HEK293 (cell line): ENCODE measurements around the gene CEBPA.

Experiments used
- CTCF ChIA-PET: fragments of 350-600 bp; formaldehyde crosslinking; extraction: SDS; loops from one replicate; lab custom pipeline; 2021; ENCODE audit warnings: antibody characterized with exemption; lab: Yijun Ruan, JAX
- POLR2A ChIA-PET: fragments of 300-600 bp; formaldehyde crosslinking; extraction: SDS; loops from one replicate; lab custom pipeline; 2020; ENCODE audit warnings: antibody characterized with exemption, inconsistent platforms; lab: Yijun Ruan, JAX
- H3K27ac ChIP-seq: fragments of 200-500 bp; sonication (Bioruptor generic); 2 replicates; pipeline ENCODE4 v1.5.1; 2014; ENCODE audit warnings: low read depth, low read length, control low read depth, inconsistent platforms; ENCODE audit errors: extremely low read depth
- H3K36me3 ChIP-seq, 2 experiments: fragments of 200-500 bp in 1 of 2; sonication (Bioruptor generic) in 1 of 2; 1 replicate in 1 of 2; 2 replicates in 1 of 2; pipeline ENCODE4 v1.5.1; 2014 to 2017; ENCODE audit warnings: inconsistent platforms in 2 of 2, low read length in 2 of 2; ENCODE audit not compliant: control insufficient read depth in 2 of 2, insufficient read depth in 1 of 2
- H3K4me1 ChIP-seq: fragments of 200-500 bp; sonication (Bioruptor generic); 2 replicates; pipeline ENCODE4 v1.5.1; 2014; ENCODE audit warnings: mild to moderate bottlenecking, low read length, inconsistent platforms; ENCODE audit not compliant: control insufficient read depth, insufficient read depth
- H3K4me3 ChIP-seq: 2 replicates; pipeline ENCODE4 v1.5.1; 2011; ENCODE audit warnings: low read depth, mild to moderate bottlenecking, control low read depth, low read length, moderate library complexity
- H3K9me3 ChIP-seq: fragments of 200-500 bp; sonication (Bioruptor generic); 2 replicates; pipeline ENCODE4 v1.5.1; 2014; ENCODE audit warnings: low read depth, low read length, inconsistent platforms; ENCODE audit not compliant: control insufficient read depth, insufficient read depth
- IKZF3 ChIP-seq: fragments of 450-650 bp; IDR thresholded peaks from 2 replicates; pipeline ENCODE4 v1.5.0; 2018; ENCODE audit warnings: missing biosample characterization, mild to moderate bottlenecking, missing genetic modification characterization, moderate library complexity
- SP7 ChIP-seq: fragments of 450-650 bp; formaldehyde crosslinking; IDR thresholded peaks from 2 replicates; pipeline ENCODE4 v1.5.1; 2016; ENCODE audit warnings: missing biosample characterization, missing genetic modification characterization
- YY1 ChIP-seq: fragments of 450-650 bp; formaldehyde crosslinking; IDR thresholded peaks from 2 replicates; pipeline ENCODE4 v1.5.1; 2018; ENCODE audit warnings: missing biosample characterization, missing genetic modification characterization
- ZFP3 ChIP-seq: fragments of 450-650 bp; formaldehyde crosslinking; IDR thresholded peaks from 2 replicates; pipeline ENCODE4 v1.5.1; 2016; ENCODE audit warnings: low read depth, missing biosample characterization, missing genetic modification characterization
- ZNF146 ChIP-seq: fragments of 450-650 bp; formaldehyde crosslinking; IDR thresholded peaks from 2 replicates; pipeline ENCODE4 v1.5.1; 2016; ENCODE audit warnings: missing biosample characterization, missing genetic modification characterization
- ZNF169 ChIP-seq: fragments of 450-650 bp; formaldehyde crosslinking; IDR thresholded peaks from 2 replicates; pipeline ENCODE4 v1.5.1; 2016; ENCODE audit warnings: missing biosample characterization, missing genetic modification characterization
- ZNF214 ChIP-seq: fragments of 450-650 bp; formaldehyde crosslinking; IDR thresholded peaks from 2 replicates; pipeline ENCODE4 v1.5.1; 2017; ENCODE audit warnings: missing biosample characterization, mild to moderate bottlenecking, missing genetic modification characterization, borderline replicate concordance
- ZNF560 ChIP-seq: fragments of 450-650 bp; formaldehyde crosslinking; IDR thresholded peaks from 2 replicates; pipeline ENCODE4 v1.5.1; 2017; ENCODE audit warnings: missing biosample characterization, missing genetic modification characterization, borderline replicate concordance
- ZNF580 ChIP-seq: fragments of 450-650 bp; formaldehyde crosslinking; IDR thresholded peaks from 2 replicates; pipeline ENCODE4 v1.5.1; 2016; ENCODE audit warnings: missing biosample characterization, missing genetic modification characterization
- ZNF621 ChIP-seq: fragments of 450-650 bp; formaldehyde crosslinking; IDR thresholded peaks from 2 replicates; pipeline ENCODE4 v1.5.1; 2017; ENCODE audit warnings: missing biosample characterization, missing genetic modification characterization
- ZNF624 ChIP-seq: fragments of 450-650 bp; formaldehyde crosslinking; IDR thresholded peaks from 2 replicates; pipeline ENCODE4 v1.5.1; 2017; ENCODE audit warnings: missing biosample characterization, missing genetic modification characterization
- ZNF837 ChIP-seq: fragments of 450-650 bp; formaldehyde crosslinking; IDR thresholded peaks from 2 replicates; pipeline ENCODE4 v1.5.1; 2016; ENCODE audit warnings: missing biosample characterization, missing genetic modification characterization
- ZSCAN4 ChIP-seq: fragments of 450-650 bp; formaldehyde crosslinking; IDR thresholded peaks from 2 replicates; pipeline ENCODE4 v1.5.1; 2017; ENCODE audit warnings: missing biosample characterization, missing genetic modification characterization
- TF ChIP-seq, protein P1 (sequence below): fragments of 450-650 bp; formaldehyde crosslinking; IDR thresholded peaks from 2 replicates; pipeline ENCODE4 v1.5.1; 2016; ENCODE audit warnings: missing biosample characterization, missing genetic modification characterization
- TF ChIP-seq, protein P2 (sequence below): fragments of 450-650 bp; formaldehyde crosslinking; IDR thresholded peaks from 2 replicates; pipeline ENCODE4 v1.5.1; 2017; ENCODE audit warnings: missing biosample characterization, missing genetic modification characterization
- TF ChIP-seq, protein P3 (sequence below): IDR thresholded peaks from 2 replicates; pipeline ENCODE4 v1.6.1; 2011; ENCODE audit warnings: mild to moderate bottlenecking, low read depth, low read length, borderline replicate concordance
- TF ChIP-seq, protein P4 (sequence below): fragments of 450-650 bp; formaldehyde crosslinking; IDR thresholded peaks from 2 replicates; pipeline ENCODE4 v1.5.1; 2016; ENCODE audit warnings: missing biosample characterization, missing genetic modification characterization

CEBPA gene

DNA sequence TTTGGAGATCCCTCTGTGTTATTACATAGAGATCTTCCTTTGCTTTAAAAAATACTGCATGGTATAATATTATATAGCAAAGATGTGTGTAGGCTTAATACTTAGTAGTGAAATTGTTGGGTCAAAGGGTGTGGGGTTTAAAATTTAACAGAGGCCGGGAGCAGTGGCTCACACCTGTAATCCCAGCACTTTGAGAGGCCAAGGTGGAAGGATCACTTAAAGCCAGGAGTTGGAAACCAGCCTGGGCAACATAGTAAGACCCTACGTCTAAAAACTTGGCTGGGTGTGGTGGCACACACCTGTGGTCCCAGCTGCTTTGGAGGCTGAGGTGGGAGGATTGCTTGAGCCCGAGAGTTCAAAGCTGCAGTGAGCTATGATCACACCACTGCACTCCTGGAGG, 22.3 kb upstream of the CEBPA start:
- TF ChIP-seq ZNF214 (tag by site-specific recombination) (no peak), ZNF837 (tag by site-specific recombination) (no peak), YY1 (tag by site-specific recombination) (no peak), ZFP3 (tag by site-specific recombination) (no peak), ZNF624 (tag by site-specific recombination) (no peak), ZSCAN4 (tag by site-specific recombination) (no peak), ZNF169 (tag by site-specific recombination) (no peak), SP7 (no peak), IKZF3 (tag by site-specific recombination) (no peak), ZNF621 (tag by site-specific recombination) (no peak), ZNF560 (tag by site-specific recombination) (no peak)
- TF ChIP-seq, protein P1, sequence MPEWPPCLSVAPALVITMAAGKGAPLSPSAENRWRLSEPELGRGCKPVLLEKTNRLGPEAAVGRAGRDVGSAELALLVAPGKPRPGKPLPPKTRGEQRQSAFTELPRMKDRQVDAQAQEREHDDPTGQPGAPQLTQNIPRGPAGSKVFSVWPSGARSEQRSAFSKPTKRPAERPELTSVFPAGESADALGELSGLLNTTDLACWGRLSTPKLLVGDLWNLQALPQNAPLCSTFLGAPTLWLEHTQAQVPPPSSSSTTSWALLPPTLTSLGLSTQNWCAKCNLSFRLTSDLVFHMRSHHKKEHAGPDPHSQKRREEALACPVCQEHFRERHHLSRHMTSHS (tag by site-specific recombination), result no peak
- TF ChIP-seq, protein P2, sequence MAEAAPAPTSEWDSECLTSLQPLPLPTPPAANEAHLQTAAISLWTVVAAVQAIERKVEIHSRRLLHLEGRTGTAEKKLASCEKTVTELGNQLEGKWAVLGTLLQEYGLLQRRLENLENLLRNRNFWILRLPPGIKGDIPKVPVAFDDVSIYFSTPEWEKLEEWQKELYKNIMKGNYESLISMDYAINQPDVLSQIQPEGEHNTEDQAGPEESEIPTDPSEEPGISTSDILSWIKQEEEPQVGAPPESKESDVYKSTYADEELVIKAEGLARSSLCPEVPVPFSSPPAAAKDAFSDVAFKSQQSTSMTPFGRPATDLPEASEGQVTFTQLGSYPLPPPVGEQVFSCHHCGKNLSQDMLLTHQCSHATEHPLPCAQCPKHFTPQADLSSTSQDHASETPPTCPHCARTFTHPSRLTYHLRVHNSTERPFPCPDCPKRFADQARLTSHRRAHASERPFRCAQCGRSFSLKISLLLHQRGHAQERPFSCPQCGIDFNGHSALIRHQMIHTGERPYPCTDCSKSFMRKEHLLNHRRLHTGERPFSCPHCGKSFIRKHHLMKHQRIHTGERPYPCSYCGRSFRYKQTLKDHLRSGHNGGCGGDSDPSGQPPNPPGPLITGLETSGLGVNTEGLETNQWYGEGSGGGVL (tag by site-specific recombination), result no peak

DNA sequence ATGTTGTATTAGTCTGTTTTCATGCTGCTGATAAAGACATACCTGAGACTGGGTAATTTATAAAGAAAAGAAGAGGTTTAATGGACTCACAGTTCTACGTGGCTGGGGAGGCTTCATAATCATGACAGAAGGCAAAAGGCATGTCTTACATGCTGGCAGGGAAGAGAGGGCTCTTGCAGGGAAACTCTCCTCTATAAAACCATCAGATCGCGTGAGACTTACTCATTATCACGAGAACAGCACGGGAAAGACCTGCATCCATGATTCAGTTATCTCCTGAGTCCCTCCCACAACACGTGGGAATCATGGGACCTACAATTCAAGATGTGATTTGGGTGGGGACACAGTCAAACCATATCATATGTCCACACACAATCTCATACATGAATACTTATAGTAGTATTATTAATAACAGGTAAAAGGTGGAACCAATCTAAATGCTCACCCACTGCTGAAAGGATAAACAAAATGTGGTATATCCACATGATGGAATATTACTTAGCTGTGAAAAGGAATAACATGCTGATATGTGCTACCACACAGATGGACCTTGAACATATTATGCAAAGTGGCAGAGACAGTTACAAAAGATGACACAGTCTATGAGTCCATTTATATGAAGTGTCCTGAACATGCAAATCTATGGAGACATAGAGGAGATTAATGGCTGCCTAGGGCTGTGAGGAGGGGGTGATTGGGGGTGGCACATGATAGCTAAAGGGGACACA, 20.9 kb upstream of the CEBPA start:
- H3K27ac ChIP-seq, result no peak overlapping the region
- ChIA-PET CTCF (interaction anchor here (1.1 to 1.4 kb wide), 4 partner anchors 11 to 50 kb away, joined by 3 to 4 read pairs (median 3); partner anchors contain the start of genes CEBPA and CEBPG), POLR2A (no interaction called here)
- no peaks in the 10 kb centered on the region for H3K4me1 ChIP-seq
- no peak overlapping the region for H3K4me3 ChIP-seq
- TF ChIP-seq, protein P3, sequence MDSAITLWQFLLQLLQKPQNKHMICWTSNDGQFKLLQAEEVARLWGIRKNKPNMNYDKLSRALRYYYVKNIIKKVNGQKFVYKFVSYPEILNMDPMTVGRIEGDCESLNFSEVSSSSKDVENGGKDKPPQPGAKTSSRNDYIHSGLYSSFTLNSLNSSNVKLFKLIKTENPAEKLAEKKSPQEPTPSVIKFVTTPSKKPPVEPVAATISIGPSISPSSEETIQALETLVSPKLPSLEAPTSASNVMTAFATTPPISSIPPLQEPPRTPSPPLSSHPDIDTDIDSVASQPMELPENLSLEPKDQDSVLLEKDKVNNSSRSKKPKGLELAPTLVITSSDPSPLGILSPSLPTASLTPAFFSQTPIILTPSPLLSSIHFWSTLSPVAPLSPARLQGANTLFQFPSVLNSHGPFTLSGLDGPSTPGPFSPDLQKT, result no peak
- TF ChIP-seq ZNF146 (tag by site-specific recombination) (peak; percentile 95), ZNF580 (0 out of 2 replicates have a peak, but pooled peaks have one; percentile 41)
- TF ChIP-seq, protein P4, sequence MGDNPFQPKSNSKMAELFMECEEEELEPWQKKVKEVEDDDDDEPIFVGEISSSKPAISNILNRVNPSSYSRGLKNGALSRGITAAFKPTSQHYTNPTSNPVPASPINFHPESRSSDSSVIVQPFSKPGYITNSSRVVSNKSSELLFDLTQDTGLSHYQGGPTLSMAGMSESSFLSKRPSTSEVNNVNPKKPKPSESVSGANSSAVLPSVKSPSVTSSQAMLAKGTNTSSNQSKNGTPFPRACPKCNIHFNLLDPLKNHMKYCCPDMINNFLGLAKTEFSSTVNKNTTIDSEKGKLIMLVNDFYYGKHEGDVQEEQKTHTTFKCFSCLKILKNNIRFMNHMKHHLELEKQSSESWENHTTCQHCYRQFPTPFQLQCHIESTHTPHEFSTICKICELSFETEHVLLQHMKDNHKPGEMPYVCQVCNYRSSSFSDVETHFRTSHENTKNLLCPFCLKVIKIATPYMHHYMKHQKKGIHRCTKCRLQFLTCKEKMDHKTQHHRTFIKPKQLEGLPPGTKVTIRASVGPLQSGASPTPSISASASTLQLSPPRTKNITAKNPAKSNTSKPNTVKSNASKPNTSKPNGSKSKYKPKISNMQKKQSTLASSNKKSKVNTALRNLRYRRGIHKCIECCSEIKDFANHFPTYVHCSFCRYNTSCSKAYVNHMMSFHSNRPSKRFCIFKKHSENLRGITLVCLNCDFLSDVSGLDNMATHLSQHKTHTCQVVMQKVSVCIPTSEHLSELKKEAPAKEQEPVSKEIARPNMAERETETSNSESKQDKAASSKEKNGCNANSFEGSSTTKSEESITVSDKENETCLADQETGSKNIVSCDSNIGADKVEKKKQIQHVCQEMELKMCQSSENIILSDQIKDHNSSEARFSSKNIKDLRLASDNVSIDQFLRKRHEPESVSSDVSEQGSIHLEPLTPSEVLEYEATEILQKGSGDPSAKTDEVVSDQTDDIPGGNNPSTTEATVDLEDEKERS (tag by site-specific recombination), result peak; percentile 58; the same call in 1 of the 2 replicates
- TF ChIP-seq, all 188 proteins: peak for 3
- peaks cover 0 to 3% of the 10 kb centered on the region in 2 experiments; a peak in 1 of 3 replicates for H3K36me3 ChIP-seq
- H3K9me3 ChIP-seq, result peaks cover 11% of the 10 kb centered on the region

More for the DNA sequence above, 22.3 kb upstream of the CEBPA start:
- POLR2A ChIA-PET, result interaction anchor here (1.3 kb wide), 1 partner anchor 18 kb away, joined by 4 read pairs; no protein-coding TSS in a partner anchor
- Histone ChIP-seq H3K27ac (no peak overlapping the region), H3K4me3 (no peak overlapping the region), H3K9me3 (peaks cover 11% of the 10 kb centered on the region), H3K4me1 (no peaks in the 10 kb centered on the region), H3K36me3 (peaks cover 0 to 3% of the 10 kb centered on the region in 2 experiments; a peak in 1 of 3 replicates)
- CTCF ChIA-PET, result interaction anchor here (0.6 to 1.5 kb wide), 3 partner anchors 22 to 181 kb away, joined by 3 to 5 read pairs (median 4); partner anchors contain the start of gene CEBPA
